Fibroblast of villous mesenchyme (primary cell): Measurements from ENCODE around the gene CCDC190. TPM values are rescaled to one million over a fixed set of nuclear protein-coding genes. Genes with fewer than 3 reads are reported as not detected.

Source experiments
- DNase-seq: peaks from one replicate; pipeline ENCODE4 v3.0.0-alpha.2; 2010; ENCODE audit warnings: low read depth
- H3K4me3 ChIP-seq: 2 replicates; pipeline ENCODE4 v1.5.1; 2011; ENCODE audit warnings: low read depth, mild to moderate bottlenecking, low read length
- CTCF ChIP-seq: IDR thresholded peaks from 2 replicates; pipeline ENCODE4 v1.5.1; 2012; ENCODE audit warnings: low read depth, mild to moderate bottlenecking, low read length; ENCODE audit not compliant: insufficient read depth
- total RNA-seq: library from RNA; depleted of rRNA; stranded (reverse); fragments of >200 nt; gene quantifications from 2 replicates; pipeline ENCODE4 v1.2.3, GENCODE V29; 2012

Gene CCDC190
- total RNA-seq, 1 donor: 0.43 TPM

GRCh38 chr1:162861625-162862024, 650 bp upstream of the CCDC190 start:
- no peak for TF ChIP-seq CTCF
- no peak overlapping the region for H3K4me3 ChIP-seq
- DNase-seq: no peak

DNA sequence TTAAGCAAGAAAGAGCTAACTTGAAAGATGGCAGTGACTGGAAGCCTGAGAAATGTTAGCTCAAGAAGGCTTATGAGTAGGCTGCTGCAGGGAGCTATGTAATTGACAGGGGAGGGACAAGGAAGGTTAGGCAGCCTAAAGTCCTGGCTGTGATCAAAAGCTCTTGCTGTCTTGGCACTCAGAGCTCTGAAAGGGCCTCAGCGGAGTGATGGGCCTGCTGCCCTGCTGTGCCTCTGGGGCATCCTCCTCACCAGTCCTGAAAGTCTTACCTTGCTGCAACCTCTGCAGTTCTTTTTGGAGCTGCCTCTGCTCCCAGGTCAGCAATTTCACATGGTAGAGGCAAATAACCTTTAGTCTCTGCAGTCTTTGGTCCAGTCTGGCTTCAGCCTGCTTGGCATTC, 1.8 kb downstream of the CCDC190 start:
- no peak overlapping the region for H3K4me3 ChIP-seq
- no peak for DNase-seq
- TF ChIP-seq CTCF: no peak

DNA sequence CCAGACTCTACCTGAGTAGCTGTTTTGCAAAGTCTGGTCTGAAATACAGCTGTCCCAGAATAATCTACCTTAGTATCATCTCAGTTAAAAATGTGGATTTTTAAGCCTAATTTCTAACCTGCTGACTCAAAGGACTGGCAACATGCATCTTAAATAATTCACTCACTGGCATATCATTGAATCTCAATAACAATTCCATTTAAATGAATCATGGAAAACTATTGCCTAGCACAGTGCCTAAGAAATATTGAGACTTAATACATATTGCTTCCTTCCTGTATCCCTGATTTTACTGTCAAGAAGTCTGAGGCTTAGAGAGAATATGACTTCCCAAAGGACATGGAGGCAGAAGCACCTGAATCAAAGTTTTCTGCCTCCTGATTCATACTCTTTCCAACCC, 3.1 kb downstream of the CCDC190 start:
- no peak overlapping the region for H3K4me3 ChIP-seq
- TF ChIP-seq CTCF: no peak
- no peak for DNase-seq

- TF ChIP-seq CTCF: no peak
- no peak overlapping the region for H3K4me3 ChIP-seq
- DNase-seq: peak; percentile 76
Observed at GRCh38 chr1:162856260-162856659, 4.7 kb downstream of the CCDC190 start.

DNA sequence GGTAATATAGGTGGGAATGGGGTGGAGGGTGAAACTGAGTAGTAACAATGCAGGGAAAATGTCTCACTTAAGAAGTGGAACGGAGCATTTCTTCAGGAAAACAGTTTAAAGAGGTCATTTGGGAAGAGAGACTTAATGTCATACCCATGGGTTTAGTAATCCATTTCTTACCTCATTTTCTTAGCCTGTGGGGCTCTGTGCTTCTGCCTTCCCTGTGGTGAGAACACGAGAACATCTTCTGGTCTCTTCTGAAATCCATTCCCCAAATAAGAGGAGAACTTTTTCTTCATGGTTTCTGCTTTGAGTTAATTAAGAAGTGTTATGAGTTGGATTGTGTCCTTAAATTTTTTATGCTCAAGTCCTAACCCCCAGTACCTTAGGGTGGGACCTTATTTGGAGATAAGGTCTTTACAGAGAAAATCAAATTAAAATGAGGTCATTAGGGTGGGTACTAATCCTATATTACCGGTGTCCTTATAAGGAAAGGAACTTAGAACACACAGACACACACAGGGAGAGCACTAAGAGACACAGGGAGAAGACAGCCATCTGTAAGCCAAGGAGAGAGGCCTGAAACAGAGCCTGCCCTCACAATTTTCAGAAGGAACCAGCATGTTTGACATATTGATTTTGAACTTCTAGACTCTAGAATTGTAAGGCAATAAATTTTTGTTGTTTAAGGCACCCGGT, 5.4 kb downstream of the CCDC190 start:
- no peak for TF ChIP-seq CTCF
- peak; percentile 51 for DNase-seq
- no peak overlapping the region for H3K4me3 ChIP-seq

GRCh38 chr1:162854245-162854882, 6.6 kb downstream of the CCDC190 start:
- no peak overlapping the region for H3K4me3 ChIP-seq
- TF ChIP-seq CTCF: peak; percentile 75
- DNase-seq: peak; percentile 72
